H1 (cell line): ENCODE results near the gene SOCS3. TPM values are rescaled to one million over a fixed set of nuclear protein-coding genes. Genes with fewer than 3 reads are reported as not detected.

Source experiments
- BACH1 ChIP-seq: IDR thresholded peaks from 2 replicates; pipeline ENCODE4 v1.6.1; 2012; ENCODE audit warnings: low read length, improper control_type of control experiment
- BRCA1 ChIP-seq: IDR thresholded peaks from 2 replicates; pipeline ENCODE4 v1.6.1; 2012; ENCODE audit warnings: low read depth, low read length, improper control_type of control experiment
- CBX5 ChIP-seq: fragments of 300-800, 300-1000 bp; sonication (generic); IDR thresholded peaks from 2 replicates; pipeline ENCODE4 v1.7.1; 2016; ENCODE audit warnings: antibody characterized with exemption, low read length, low read depth
- CEBPB ChIP-seq: IDR thresholded peaks from 2 replicates; pipeline ENCODE4 v1.6.1; 2012; ENCODE audit warnings: low read depth, low read length
- CHD1 ChIP-seq: IDR thresholded peaks from 2 replicates; pipeline ENCODE4 v1.6.1; 2012; ENCODE audit warnings: low read depth, low read length, improper control_type of control experiment
- CHD2 ChIP-seq: IDR thresholded peaks from 2 replicates; pipeline ENCODE4 v1.6.1; 2012; ENCODE audit warnings: low read length, improper control_type of control experiment
- CTCF ChIP-seq, 3 experiments: IDR thresholded peaks; 1 replicate in 2 of 3; 2 replicates in 1 of 3; pipeline versions ENCODE4 v1.5.1 to v1.6.1; 2011; ENCODE audit warnings: low read length in 3 of 3, mild to moderate bottlenecking in 3 of 3, inconsistent platforms in 2 of 3, low read depth in 1 of 3, moderate library complexity in 1 of 3; ENCODE audit not compliant: insufficient read depth in 1 of 3; ENCODE audit errors: control extremely low read depth in 1 of 3
- EZH2 ChIP-seq: fragments of 200-600 bp; sonication (generic); IDR thresholded peaks from 2 replicates; pipeline ENCODE4 v1.7.1; 2012; ENCODE audit warnings: low read depth, mild to moderate bottlenecking, moderate library complexity, low read length, inconsistent platforms; ENCODE audit not compliant: severe bottlenecking
- GABPA ChIP-seq: IDR thresholded peaks from 2 replicates; pipeline ENCODE4 v1.6.1; 2011; ENCODE audit warnings: mild to moderate bottlenecking, low read length, moderate library complexity, borderline replicate concordance; ENCODE audit not compliant: insufficient read depth
- JUND ChIP-seq: IDR thresholded peaks from 2 replicates; pipeline ENCODE4 v1.6.1; 2011; ENCODE audit warnings: mild to moderate bottlenecking, improper control_type of control experiment, low read length
- NRF1 ChIP-seq: IDR thresholded peaks from 2 replicates; pipeline ENCODE4 v1.6.1; 2011; ENCODE audit warnings: mild to moderate bottlenecking, low read depth, low read length, improper control_type of control experiment
- POLR2A ChIP-seq, 2 experiments: IDR thresholded peaks; 1 replicate in 1 of 2; 2 replicates in 1 of 2; pipeline ENCODE4 v1.6.1; 2011; ENCODE audit warnings: low read depth in 2 of 2, low read length in 2 of 2, mild to moderate bottlenecking in 2 of 2; ENCODE audit errors: control extremely low read depth in 1 of 2
- RXRA ChIP-seq: IDR thresholded peaks from 2 replicates; pipeline ENCODE4 v1.6.1; 2011; ENCODE audit warnings: low read depth, mild to moderate bottlenecking, low read length, moderate library complexity; ENCODE audit not compliant: insufficient read depth
- SIX5 ChIP-seq: IDR thresholded peaks from 2 replicates; pipeline ENCODE4 v1.6.1; 2011; ENCODE audit warnings: mild to moderate bottlenecking, low read depth, low read length
- SP2 ChIP-seq: IDR thresholded peaks from 2 replicates; pipeline ENCODE4 v1.6.1; 2012; ENCODE audit warnings: mild to moderate bottlenecking, low read length, inconsistent platforms
- SP4 ChIP-seq: IDR thresholded peaks from 2 replicates; pipeline ENCODE4 v1.6.1; 2012; ENCODE audit warnings: low read length, inconsistent platforms
- SUZ12 ChIP-seq: fragments of 200-600 bp; sonication (generic); IDR thresholded peaks from 2 replicates; pipeline ENCODE4 v1.6.1; 2012; ENCODE audit warnings: mild to moderate bottlenecking, inconsistent platforms, low read length, moderate library complexity, mixed read lengths
- TAF1 ChIP-seq: IDR thresholded peaks from 2 replicates; pipeline ENCODE4 v1.6.1; 2011; ENCODE audit warnings: mild to moderate bottlenecking, low read depth, low read length
- TBP ChIP-seq: IDR thresholded peaks from 2 replicates; pipeline ENCODE4 v1.6.1; 2011; ENCODE audit warnings: low read depth, low read length, improper control_type of control experiment
- TEAD4 ChIP-seq: IDR thresholded peaks from 2 replicates; pipeline ENCODE4 v1.6.1; 2012; ENCODE audit warnings: low read depth, low read length, inconsistent platforms, mixed read lengths
- USF2 ChIP-seq: IDR thresholded peaks from 2 replicates; pipeline ENCODE4 v1.6.1; 2011; ENCODE audit warnings: low read length, improper control_type of control experiment
- YY1 ChIP-seq: IDR thresholded peaks from 2 replicates; pipeline ENCODE4 v1.6.1; 2011; ENCODE audit warnings: low read depth, mild to moderate bottlenecking, low read length
- polyA plus RNA-seq, 7 experiments: library from polyadenylated mRNA; depleted of rRNA in 3 of 7; stranded (reverse) in 5 of 7; unstranded in 2 of 7; fragments of >200 nt in 5 of 7; fragments of 200-250 nt in 2 of 7; gene quantifications; 1 replicate in 5 of 7; 2 replicates in 1 of 7; 4 replicates in 1 of 7; pipeline versions ENCODE4 v1.2.1 to v1.2.3, GENCODE V29; 2011 to 2013; ENCODE audit warnings: missing spikeins in 2 of 7, mixed read lengths in 2 of 7
- total RNA-seq: library from RNA; stranded (reverse); fragmentation: NEBNext Ultra II Directional; extraction: Animal tissue kit (Norgen Biotek cat#: 25700); gene quantifications from 2 replicates; pipeline ENCODE4 v1.2.1, GENCODE V29; 2021

Gene SOCS3
- total and polyA plus RNA-seq, 2 of the 8 experiments (the other 6 are each of a cell fraction or from before 2014, with no cell fraction given): 10.1 to 47.9 TPM

GRCh38 chr17:78313735-78314648 is 45.9 kb downstream of the SOCS3 start (continued):
- TF ChIP-seq CBX5 (no peak), TAF1 (no peak), CTCF (IDR thresholded peaks at IDR 0.05; ENCODE audit: control extremely low read depth in 1 of 3, insufficient read depth in 1 of 3, low read depth in 1 of 3, low read length in 3 of 3) (no peak), BRCA1 (no peak), POLR2A (IDR thresholded peaks at IDR 0.05; ENCODE audit: control extremely low read depth in 1 of 2, low read depth in 2 of 2, low read length in 2 of 2) (no peak; a peak in 1 of 3 replicates), CEBPB (no peak), SUZ12 (no peak), USF2 (no peak), CHD2 (0 out of 2 replicates have a peak, but pooled peaks have one; percentile 10), GABPA (no peak), SP2 (no peak), CHD1 (no peak), YY1 (no peak), SIX5 (no peak), SP4 (no peak), BACH1 (no peak), RXRA (no peak), JUND (no peak), EZH2 (peak; percentile 40), TBP (no peak), NRF1 (no peak), TEAD4 (no peak)
